Neuronal stem cell (in vitro differentiated cells): Measurements from ENCODE around the gene ZNF618.
"Not testable (repeated sequence)": the region's sequence is repeated elsewhere in the genome, so short reads cannot be mapped to it uniquely, and the experiment has no call there.

Experiments used
- DNase-seq: peaks from one replicate; pipeline ENCODE4 v3.0.0-alpha.2; 2013; ENCODE audit warnings: low spot score
- H2AFZ ChIP-seq: one replicate; pipeline ENCODE4 v1.6.1; 2013; ENCODE audit warnings: mild to moderate bottlenecking, low read length, inconsistent platforms
- H2AK5ac ChIP-seq: 2 replicates; pipeline ENCODE4 v1.6.1; 2013; ENCODE audit warnings: low read depth, mild to moderate bottlenecking, inconsistent platforms, low read length, moderate library complexity, mixed read lengths
- H2BK120ac ChIP-seq: 2 replicates; pipeline ENCODE4 v1.6.1; 2013; ENCODE audit warnings: low read depth, mild to moderate bottlenecking, inconsistent platforms, low read length, moderate library complexity, mixed read lengths
- H2BK12ac ChIP-seq: one replicate; pipeline ENCODE4 v1.6.1; 2013; ENCODE audit warnings: low read length, inconsistent platforms
- H2BK15ac ChIP-seq: 2 replicates; pipeline ENCODE4 v1.6.1; 2013; ENCODE audit warnings: mild to moderate bottlenecking, low read length, inconsistent platforms, mixed read lengths
- H2BK5ac ChIP-seq: one replicate; pipeline ENCODE4 v1.6.1; 2013; ENCODE audit warnings: inconsistent platforms, mild to moderate bottlenecking, low read length, moderate library complexity
- H3K14ac ChIP-seq: one replicate; pipeline ENCODE4 v1.6.1; 2013; ENCODE audit warnings: low read length, inconsistent platforms
- H3K18ac ChIP-seq: 2 replicates; pipeline ENCODE4 v1.6.1; 2013; ENCODE audit warnings: low read length, inconsistent platforms
- H3K23ac ChIP-seq: 2 replicates; pipeline ENCODE4 v1.6.1; 2013; ENCODE audit warnings: low read depth, mild to moderate bottlenecking, mixed read lengths, low read length, inconsistent platforms; ENCODE audit not compliant: poor library complexity
- H3K27ac ChIP-seq: replicated peaks from 3 replicates; pipeline ENCODE4 v1.5.1; 2013; ENCODE audit warnings: low read length, inconsistent platforms
- H3K27me3 ChIP-seq, 3 experiments: 2 replicates each; pipeline ENCODE4 v1.6.1; 2013; ENCODE audit warnings: low read length in 3 of 3, mild to moderate bottlenecking in 2 of 3, inconsistent platforms in 1 of 3, low read depth in 1 of 3, mixed read lengths in 1 of 3, moderate library complexity in 1 of 3; ENCODE audit not compliant: control insufficient read depth in 3 of 3, insufficient read depth in 3 of 3
- H3K36me3 ChIP-seq, 2 donors: replicated peaks in 1 of 2; 2 replicates each; pipeline ENCODE4 v1.6.1; 2013; ENCODE audit warnings: low read length in 2 of 2; ENCODE audit not compliant: control insufficient read depth in 2 of 2, insufficient read depth in 2 of 2
- H3K4ac ChIP-seq: 2 replicates; pipeline ENCODE4 v1.6.1; 2013; ENCODE audit warnings: inconsistent platforms, mild to moderate bottlenecking, low read length, moderate library complexity
- H3K4me1 ChIP-seq, 2 donors: 1 replicate in 1 of 2; 2 replicates in 1 of 2; pipeline ENCODE4 v1.6.1; 2013; ENCODE audit warnings: low read length in 2 of 2, low read depth in 1 of 2; ENCODE audit not compliant: control insufficient read depth in 2 of 2, insufficient read depth in 1 of 2
- H3K4me2 ChIP-seq: one replicate; pipeline ENCODE4 v1.6.1; 2013; ENCODE audit warnings: mild to moderate bottlenecking, low read length, inconsistent platforms; ENCODE audit not compliant: insufficient read depth, poor library complexity, severe bottlenecking
- H3K4me3 ChIP-seq, 2 donors: 2 replicates each; pipeline ENCODE4 v1.5.1; 2013; ENCODE audit warnings: low read length in 2 of 2, mild to moderate bottlenecking in 2 of 2, inconsistent platforms in 1 of 2, moderate library complexity in 1 of 2
- H3K79me1 ChIP-seq: one replicate; pipeline ENCODE4 v1.6.1; 2013; ENCODE audit warnings: low read depth, mild to moderate bottlenecking, inconsistent platforms, low read length, moderate library complexity
- H3K9ac ChIP-seq: one replicate; pipeline ENCODE4 v1.6.1; 2013; ENCODE audit warnings: mild to moderate bottlenecking, low read depth, low read length, inconsistent platforms; ENCODE audit not compliant: poor library complexity
- H3K9me3 ChIP-seq, 2 donors: replicated peaks in 1 of 2; 2 replicates each; pipeline versions ENCODE3 to v1.6.1; 2013; ENCODE audit warnings: low read length in 2 of 2, mild to moderate bottlenecking in 2 of 2, inconsistent platforms in 1 of 2, low read depth in 1 of 2, mixed read lengths in 1 of 2, moderate library complexity in 1 of 2; ENCODE audit not compliant: control insufficient read depth in 2 of 2, insufficient read depth in 1 of 2
- H4K8ac ChIP-seq: one replicate; pipeline ENCODE4 v1.6.1; 2013; ENCODE audit warnings: low read depth, mild to moderate bottlenecking, inconsistent platforms, low read length, moderate library complexity
- H4K91ac ChIP-seq: one replicate; pipeline ENCODE4 v1.6.1; 2013; ENCODE audit warnings: low read length, low read depth, mild to moderate bottlenecking, inconsistent platforms; ENCODE audit not compliant: poor library complexity
- WGBS, 2 donors: extraction: QIAGEN DNeasy Blood & Tissue Kit; methylation state at CpG; one replicate each; pipeline ENCODE4 v1.1.7; 2013; ENCODE audit warnings: missing lambda C conversion rate in 2 of 2, mixed read lengths in 1 of 2; ENCODE audit not compliant: insufficient read length in 2 of 2, insufficient replicate concordance in 1 of 2; ENCODE audit errors: extremely low coverage in 2 of 2; 5-methylcytosine and 5-hydroxymethylcytosine counted together

Gene ZNF618

GRCh38 chr9:114081441-114082016, 205.4 kb downstream of the ZNF618 start:
- no peak for DNase-seq
- Histone ChIP-seq H3K9me3 (no peaks in the 10 kb centered on the region), H2BK120ac (no peak overlapping the region), H3K4ac (no peak overlapping the region), H3K4me2 (no peak overlapping the region), H3K4me1 (peaks cover 0 to 6% of the 10 kb centered on the region in 2 donors), H3K23ac (no peak overlapping the region), H2AK5ac (no peak overlapping the region), H3K9ac (no peak overlapping the region), H3K27me3 (peaks cover 0 to 30% (median 0%) of the 10 kb centered on the region in 3 experiments), H2AFZ (no peak overlapping the region), H3K36me3 (no peaks in the 10 kb centered on the region), H2BK15ac (no peak overlapping the region), H2BK5ac (no peak overlapping the region), H3K14ac (no peak overlapping the region), H3K79me1 (no peaks in the 10 kb centered on the region), H2BK12ac (no peak overlapping the region), H3K4me3 (no peak overlapping the region), H4K91ac (no peak overlapping the region), H3K18ac (no peak overlapping the region), H3K27ac (no peak overlapping the region), H4K8ac (no peak overlapping the region)
- no CpG with 5 or more reads among the region's 6 CpGs for WGBS, 2 donors

- no peak overlapping the region for H3K9ac ChIP-seq
- no peak overlapping the region for H2BK120ac ChIP-seq
- no peaks in the 10 kb centered on the region for H3K9me3 ChIP-seq
- H2AFZ ChIP-seq = peak overlapping the region; percentile 34
- no peak overlapping the region for H3K4me3 ChIP-seq
- no peak overlapping the region for H3K4me2 ChIP-seq
- WGBS, 2 donors = no CpG with 5 or more reads among the region's 10 CpGs
- peak; percentile 92 for DNase-seq
- no peak overlapping the region for H3K27ac ChIP-seq
- no peaks in the 10 kb centered on the region for H3K36me3 ChIP-seq
- H2AK5ac ChIP-seq = peak overlapping the region; percentile 81
- peak overlapping the region; percentile 14 for H3K14ac ChIP-seq
- no peak overlapping the region for H2BK15ac ChIP-seq
- H3K23ac ChIP-seq = no peak overlapping the region
- H3K4ac ChIP-seq = no peak overlapping the region
- peaks cover 0 to 6% of the 10 kb centered on the region in 2 donors for H3K4me1 ChIP-seq
- H3K18ac ChIP-seq = peak overlapping the region; percentile 15
- H3K79me1 ChIP-seq = no peaks in the 10 kb centered on the region
- H4K8ac ChIP-seq = no peak overlapping the region
- H3K27me3 ChIP-seq = peaks cover 0 to 31% (median 0%) of the 10 kb centered on the region in 3 experiments
- H2BK5ac ChIP-seq = no peak overlapping the region
- no peak overlapping the region for H2BK12ac ChIP-seq
- H4K91ac ChIP-seq = peak overlapping the region; percentile 54
Observed at GRCh38 chr9:114082017-114082762, 206.1 kb downstream of the ZNF618 start.

- no CpG with 5 or more reads among the region's 13 CpGs for WGBS, 2 donors
- not testable (repeated sequence) for H3K4me1 ChIP-seq, H3K23ac ChIP-seq, H3K4me2 ChIP-seq, H3K36me3 ChIP-seq, H3K9ac ChIP-seq, H2BK15ac ChIP-seq, H3K14ac ChIP-seq, H2BK12ac ChIP-seq, H3K4me3 ChIP-seq, H2BK120ac ChIP-seq, H4K8ac ChIP-seq, H3K9me3 ChIP-seq, H3K79me1 ChIP-seq, H2BK5ac ChIP-seq, DNase-seq, H3K4ac ChIP-seq, H4K91ac ChIP-seq, H3K27ac ChIP-seq, H3K18ac ChIP-seq, H2AK5ac ChIP-seq
- Histone ChIP-seq H3K27me3 (peaks cover 0 to 36% (median 0%) of the 10 kb centered on the region in 3 experiments), H2AFZ (peak overlapping the region; percentile 34)
Observed at GRCh38 chr9:114082763-114083412, 206.8 kb downstream of the ZNF618 start.

DNA sequence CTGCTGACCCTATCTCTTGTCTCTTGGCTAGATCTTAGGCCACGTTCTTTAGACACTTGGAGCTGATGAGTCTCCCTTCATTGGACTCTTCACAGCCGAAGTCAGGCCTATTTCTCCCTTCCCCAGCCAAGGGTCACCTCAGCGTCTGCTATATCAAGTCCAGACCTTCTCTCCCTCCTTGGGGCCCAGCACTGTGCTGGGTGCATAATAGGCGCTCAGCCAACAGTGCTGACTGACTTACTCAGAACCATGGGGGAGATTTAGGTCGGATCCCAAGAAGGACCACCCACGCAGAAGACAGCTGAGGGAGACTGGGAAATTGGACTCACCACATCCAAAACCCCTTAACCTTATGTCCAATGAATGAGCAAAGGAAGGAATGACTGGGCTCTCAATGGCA, 207.6 kb downstream of the ZNF618 start:
- H3K4me3 ChIP-seq = no peak overlapping the region
- H3K79me1 ChIP-seq = no peaks in the 10 kb centered on the region
- H2AFZ ChIP-seq = no peak overlapping the region
- no peak overlapping the region for H3K9ac ChIP-seq
- DNase-seq = no peak
- H3K27ac ChIP-seq = no peak overlapping the region
- no peak overlapping the region for H4K91ac ChIP-seq
- no peak overlapping the region for H3K18ac ChIP-seq
- H3K14ac ChIP-seq = no peak overlapping the region
- no peaks in the 10 kb centered on the region for H3K36me3 ChIP-seq
- H2BK12ac ChIP-seq = no peak overlapping the region
- H3K4me2 ChIP-seq = no peak overlapping the region
- WGBS, 2 donors = no CpG with 5 or more reads among the region's 6 CpGs
- no peak overlapping the region for H3K23ac ChIP-seq
- peaks cover 0 to 2% of the 10 kb centered on the region in 2 donors for H3K4me1 ChIP-seq
- H2BK5ac ChIP-seq = no peak overlapping the region
- H2BK15ac ChIP-seq = no peak overlapping the region
- H3K9me3 ChIP-seq = no peaks in the 10 kb centered on the region
- no peak overlapping the region for H2AK5ac ChIP-seq
- no peak overlapping the region for H3K4ac ChIP-seq
- peaks cover 0 to 36% (median 0%) of the 10 kb centered on the region in 3 experiments for H3K27me3 ChIP-seq
- no peak overlapping the region for H4K8ac ChIP-seq
- no peak overlapping the region for H2BK120ac ChIP-seq
